Gastroesophageal sphincter (tissue), 4 donors: ENCODE measurements around the gene SHISA3. TPM values are rescaled to one million over a fixed set of nuclear protein-coding genes. Genes with fewer than 3 reads are reported as not detected.

Source experiments
- ATAC-seq: fragments of 150-250 bp; one replicate; pipeline ENCODE4 v1.9.1; 2016; ENCODE audit warnings: mild to moderate bottlenecking, moderate library complexity
- H3K27ac ChIP-seq, 4 donors: fragments of 200-600 bp; sonication (generic) in 3 of 4; 1 replicate in 3 of 4; 2 replicates in 1 of 4; pipeline ENCODE4 v1.5.1; 2016 to 2019
- H3K27me3 ChIP-seq: fragments of 200-600 bp; sonication (generic); one replicate; pipeline ENCODE4 v1.5.1; 2019
- H3K36me3 ChIP-seq, 2 donors: fragments of 200-600 bp; sonication (generic); one replicate each; pipeline ENCODE4 v1.5.1; 2019; ENCODE audit warnings: control low read depth in 1 of 2
- H3K4me1 ChIP-seq, 3 donors: fragments of 200-600 bp; sonication (generic); 1 replicate in 2 of 3; 2 replicates in 1 of 3; pipeline ENCODE4 v1.5.1; 2016 to 2019; ENCODE audit warnings: control low read depth in 2 of 3
- H3K4me3 ChIP-seq, 2 donors: fragments of 200-600 bp; sonication (generic); one replicate each; pipeline ENCODE4 v1.5.1; 2019; ENCODE audit warnings: mild to moderate bottlenecking in 1 of 2, moderate library complexity in 1 of 2
- H3K9me3 ChIP-seq, 3 donors: fragments of 200-600 bp; sonication (generic); one replicate each; pipeline ENCODE4 v1.5.1; 2017 to 2019; ENCODE audit warnings: control low read depth in 2 of 3
- CTCF ChIP-seq, 4 experiments: fragments of 200-600 bp in 2 of 4; fragments of 450-650 bp in 2 of 4; sonication (generic) in 1 of 4; IDR thresholded peaks; one replicate each; pipeline ENCODE4 v1.5.1; 2017 to 2019; ENCODE audit warnings: antibody characterized with exemption in 4 of 4, mild to moderate bottlenecking in 2 of 4, moderate library complexity in 2 of 4
- EP300 ChIP-seq: sonication (generic); formaldehyde crosslinking; IDR thresholded peaks from one replicate; pipeline ENCODE4 v1.6.1; 2017; ENCODE audit warnings: antibody characterized with exemption, mild to moderate bottlenecking
- POLR2A ChIP-seq, 2 donors: fragments of 450-650 bp; IDR thresholded peaks; one replicate each; pipeline ENCODE4 v1.6.1; 2017; ENCODE audit warnings: antibody characterized with exemption in 2 of 2, mild to moderate bottlenecking in 2 of 2, moderate library complexity in 1 of 2
- POLR2AphosphoS5 ChIP-seq: sonication (generic); formaldehyde crosslinking; IDR thresholded peaks from one replicate; pipeline ENCODE4 v1.6.1; 2017; ENCODE audit warnings: antibody characterized with exemption
- WGBS, 2 donors: methylation state at CpG; one replicate each; pipeline ENCODE4 v1.1.5; 2018; ENCODE audit warnings: low coverage in 1 of 2; 5-methylcytosine and 5-hydroxymethylcytosine counted together
- total RNA-seq, 4 donors: library from RNA; depleted of rRNA; stranded (reverse); fragments of >200 nt; gene quantifications; one replicate each; pipeline ENCODE4 v1.1.0, GENCODE V29; 2016

SHISA3 gene
- total RNA-seq, result 10 to 100 TPM in 2 of 4 donors, 1 to 10 TPM in 2; 6.3 to 13.5 (median 9.4) TPM

- Histone ChIP-seq H3K27me3 (peaks cover 67% of the 10 kb centered on the region), H3K9me3 (no peaks in the 10 kb centered on the region), H3K4me1 (peaks cover 0 to 28% (median 0%) of the 10 kb centered on the region in 3 donors), H3K36me3 (no peaks in the 10 kb centered on the region), H3K4me3 (peak within 1 kb of the TSS; percentile 16 to 52), H3K27ac (peak within 1 kb of the TSS in 3 of 4 donors; percentile 58 to 79 (median 64))
- peak; percentile 25 for ATAC-seq
- 0 to 31% methylated on average over 1 to 17 of the region's 61 CpGs for WGBS, 2 donors
- TF ChIP-seq EP300, result no peak
These were observed at the start of gene SHISA3 for GRCh38 chr4:42396752-42397634. TSS of gene SHISA3 (plus strand) at chr4:42397488. CDS start at chr4:42398057, 569 bp downstream.

GRCh38 chr4:42348247-42348646 lies 49.0 kb upstream of the SHISA3 start:
- Histone ChIP-seq H3K4me1 (no peaks in the 10 kb centered on the region), H3K27me3 (no peaks in the 10 kb centered on the region), H3K36me3 (no peaks in the 10 kb centered on the region), H3K9me3 (no peaks in the 10 kb centered on the region), H3K4me3 (no peak overlapping the region), H3K27ac (no peak overlapping the region)
- TF ChIP-seq EP300 (no peak), POLR2AphosphoS5 (no peak), CTCF (IDR thresholded peaks at IDR 0.05) (no peak), POLR2A (IDR thresholded peaks at IDR 0.05) (no peak)
- WGBS, 2 donors, result 64 to 78% methylated on average over 2 of the region's 2 CpGs
- ATAC-seq, result no peak

- Histone ChIP-seq H3K27me3 (no peaks in the 10 kb centered on the region), H3K27ac (no peak overlapping the region), H3K4me1 (no peaks in the 10 kb centered on the region), H3K36me3 (no peaks in the 10 kb centered on the region), H3K9me3 (no peaks in the 10 kb centered on the region), H3K4me3 (no peak overlapping the region)
- ATAC-seq, result no peak
- TF ChIP-seq CTCF (IDR thresholded peaks at IDR 0.05) (no peak), EP300 (no peak), POLR2AphosphoS5 (no peak), POLR2A (IDR thresholded peaks at IDR 0.05) (no peak)
- 50 to 70% methylated on average over 1 to 4 of the region's 5 CpGs for WGBS, 2 donors
These were observed 48.6 kb upstream of the SHISA3 start for GRCh38 chr4:42348692-42349091.

GRCh38 chr4:42350611-42351182 lies 46.6 kb upstream of the SHISA3 start:
- Histone ChIP-seq H3K9me3 (no peaks in the 10 kb centered on the region), H3K36me3 (no peaks in the 10 kb centered on the region), H3K27ac (no peak overlapping the region), H3K4me1 (no peaks in the 10 kb centered on the region), H3K4me3 (no peak overlapping the region), H3K27me3 (no peaks in the 10 kb centered on the region)
- TF ChIP-seq CTCF (IDR thresholded peaks at IDR 0.05) (no peak), POLR2A (IDR thresholded peaks at IDR 0.05) (no peak), POLR2AphosphoS5 (no peak), EP300 (no peak)
- ATAC-seq, result no peak
- 77 to 97% methylated on average over 2 to 4 of the region's 4 CpGs for WGBS, 2 donors

GRCh38 chr4:42352049-42352448 lies 45.2 kb upstream of the SHISA3 start:
- WGBS, 2 donors, result 60 to 86% methylated on average over 1 to 3 of the region's 3 CpGs
- Histone ChIP-seq H3K9me3 (no peaks in the 10 kb centered on the region), H3K4me1 (no peaks in the 10 kb centered on the region), H3K27ac (no peak overlapping the region), H3K36me3 (no peaks in the 10 kb centered on the region), H3K4me3 (no peak overlapping the region), H3K27me3 (no peaks in the 10 kb centered on the region)
- TF ChIP-seq POLR2AphosphoS5 (no peak), EP300 (no peak), CTCF (IDR thresholded peaks at IDR 0.05) (no peak), POLR2A (IDR thresholded peaks at IDR 0.05) (no peak)
- no peak for ATAC-seq
